Prostate gland (tissue), 2 donors: ENCODE results near the gene FAR2.

Source experiments
- CTCF ChIP-seq, 4 experiments: fragments of 200-600 bp in 2 of 4; fragments of 450-650 bp in 2 of 4; sonication (generic) in 2 of 4; IDR thresholded peaks; 1 replicate in 3 of 4; 2 replicates in 1 of 4; pipeline ENCODE4 v1.5.1; 2016 to 2019; ENCODE audit warnings: antibody characterized with exemption in 4 of 4, mild to moderate bottlenecking in 2 of 4, moderate library complexity in 2 of 4
- POLR2AphosphoS5 ChIP-seq: sonication (generic); formaldehyde crosslinking; IDR thresholded peaks from one replicate; pipeline ENCODE4 v1.6.1; 2017; ENCODE audit warnings: antibody characterized with exemption

GRCh38 chr12:29314416-29314815, 165.3 kb downstream of the FAR2 start:
- TF ChIP-seq POLR2AphosphoS5, result no peak
- TF ChIP-seq CTCF (IDR thresholded peaks at IDR 0.05), result no peak
